ENCODE results near the gene OSBPL10.

The OSBPL10 gene

GRCh38 chr3:31613654-31614053 is 367.4 kb downstream of the OSBPL10 start:
- DNase-seq (ENCODE audit: low read depth) = no peak

DNA sequence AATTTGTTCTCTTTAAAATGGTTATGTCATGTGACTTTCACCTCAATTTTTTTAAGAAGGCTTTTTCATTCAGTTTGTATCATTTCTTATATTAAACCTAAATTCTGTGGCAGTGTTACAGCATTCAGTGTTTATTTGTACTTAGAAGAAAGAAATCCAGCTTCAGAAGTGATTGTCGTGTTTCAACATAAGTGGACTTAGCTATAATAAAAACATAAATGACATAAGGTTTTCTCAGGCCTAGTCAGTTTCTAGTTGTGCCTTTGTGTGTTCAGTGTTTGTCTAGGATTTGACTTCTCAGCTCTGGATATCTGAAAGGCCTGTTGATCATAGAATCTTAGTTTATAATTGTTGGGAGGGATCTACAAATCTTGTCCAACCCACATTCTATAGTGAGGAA is 367.9 kb downstream of the OSBPL10 start:
- no peak for DNase-seq (ENCODE audit: low read depth)

Measured in stimulated activated CD8-positive, alpha-beta memory T cell treated with anti-CD3 and anti-CD28 coated beads, Interleukin-12 subunit alpha, Interleukin-12 subunit beta, amount 100 ng/mL, for 4 hours (primary cell).